GM19372 (cell line): ENCODE measurements around the gene HEXA.

Experiments
- ATAC-seq: cut with Tn5 transposase; IDR thresholded peaks from one replicate; pipeline ENCODE4 v1.9.1; 2021; ENCODE audit warnings: mild to moderate bottlenecking, low read depth, moderate library complexity; ENCODE audit not compliant: unreplicated experiment

HEXA gene

GRCh38 chr15:72323752-72324151, 52.1 kb downstream of the HEXA start:
- no peak for ATAC-seq

DNA sequence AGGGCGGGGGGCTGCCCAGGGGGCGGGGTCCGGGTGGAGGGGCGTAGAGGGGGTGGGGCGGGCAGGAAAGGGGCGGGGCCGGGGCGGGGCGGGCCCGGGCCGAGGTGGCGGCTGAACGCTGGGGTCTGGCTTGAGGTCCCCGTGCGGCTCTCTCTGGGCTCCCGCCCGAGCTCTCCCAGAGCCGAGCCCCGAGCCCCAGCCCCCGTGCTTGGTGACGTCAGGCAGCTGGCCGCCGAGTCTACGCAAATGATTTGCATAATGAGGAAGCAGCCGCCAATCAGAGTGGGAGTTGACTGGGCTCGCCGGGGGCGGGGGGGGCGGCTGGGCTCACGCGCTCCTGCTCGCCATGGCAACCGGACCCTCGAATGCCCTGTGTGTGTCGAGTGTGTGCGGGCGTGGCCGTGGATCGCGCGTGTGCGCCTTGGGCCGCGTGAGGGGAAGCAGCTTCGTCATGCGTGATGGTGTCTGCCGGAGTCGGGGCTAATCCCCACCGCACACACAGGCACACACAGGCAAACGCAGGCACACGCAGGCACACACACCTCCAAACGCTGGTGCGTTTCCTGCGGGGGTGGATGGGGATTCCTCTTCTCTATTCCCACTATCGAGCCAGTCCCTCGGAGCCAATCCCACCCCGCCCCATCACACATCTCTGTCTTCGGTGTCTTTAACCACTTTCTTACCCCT, 55.7 kb downstream of the HEXA start, which contains the start of gene CELF6:
Gene CELF6 (minus strand): TSS at position 173 of the 687 bp plus-strand sequence. CDS start 283 bp downstream, outside the sequence.
- peak; percentile 63 for ATAC-seq

DNA sequence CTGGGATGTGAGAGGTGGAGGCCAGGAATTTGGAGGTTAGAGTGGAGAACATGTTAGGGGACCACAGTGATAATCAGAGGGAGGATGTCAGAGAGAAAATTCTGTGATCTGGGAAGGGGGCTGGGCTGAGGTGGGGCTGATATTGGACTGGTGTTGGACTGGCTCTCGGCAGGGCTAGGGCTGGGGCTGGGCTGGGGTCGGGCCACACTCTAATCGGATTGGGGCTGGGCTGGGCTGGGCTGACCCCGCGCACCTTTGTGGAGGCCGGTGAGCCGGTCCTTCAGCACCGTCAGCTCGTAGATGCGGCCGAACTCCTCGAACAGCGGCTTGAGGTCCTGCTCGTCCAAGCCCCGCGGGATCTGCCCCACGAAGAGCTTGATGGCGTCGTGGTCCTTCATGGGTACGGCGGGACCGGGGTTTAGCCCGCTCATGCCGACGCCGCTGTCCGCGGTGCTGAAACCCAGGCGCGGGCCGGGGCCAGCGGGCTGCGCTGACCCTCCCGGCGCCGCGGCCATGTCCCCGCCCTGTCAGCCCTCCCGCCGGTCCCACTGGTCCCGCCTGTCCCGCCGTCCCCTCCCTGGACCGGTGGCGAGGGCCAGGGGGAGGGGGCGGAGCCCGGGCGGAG, 56.3 kb downstream of the HEXA start:
- ATAC-seq, result peak; percentile 25

- ATAC-seq, result no peak
Measured at GRCh38 chr15:72318408-72318942, 57.3 kb downstream of the HEXA start.

DNA sequence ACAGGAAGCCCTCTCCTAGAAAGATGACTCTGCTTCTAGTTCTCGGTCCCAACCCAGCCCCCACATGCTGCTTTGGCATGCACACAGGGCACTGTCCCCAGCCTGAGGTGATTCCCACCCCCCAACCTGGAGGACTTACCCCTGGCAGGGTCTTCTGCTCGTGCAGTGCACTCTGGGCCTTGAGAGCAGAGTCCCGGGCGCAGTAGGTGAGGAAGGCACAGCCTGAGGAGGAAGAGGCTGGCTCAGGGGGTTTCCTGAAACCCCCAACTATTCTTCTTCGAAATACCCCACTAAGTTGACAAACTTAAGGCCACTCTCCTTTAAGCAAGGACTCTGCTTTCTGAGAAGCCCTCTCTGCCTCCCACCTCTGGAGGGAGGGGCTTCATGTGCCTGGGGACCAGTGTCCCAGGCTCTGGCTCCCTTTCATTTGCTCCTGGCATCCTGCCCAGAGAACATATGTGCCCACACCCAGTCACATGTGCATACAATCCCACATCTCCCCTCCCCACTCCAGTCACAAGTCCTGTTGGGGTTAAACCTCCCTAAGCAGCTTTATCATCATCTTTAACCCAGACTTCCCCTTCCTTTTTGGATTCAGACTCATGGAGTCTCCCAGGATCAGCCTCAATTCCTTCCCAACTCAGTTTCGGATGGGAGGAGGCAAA, 60.0 kb downstream of the HEXA start:
- no peak for ATAC-seq

DNA sequence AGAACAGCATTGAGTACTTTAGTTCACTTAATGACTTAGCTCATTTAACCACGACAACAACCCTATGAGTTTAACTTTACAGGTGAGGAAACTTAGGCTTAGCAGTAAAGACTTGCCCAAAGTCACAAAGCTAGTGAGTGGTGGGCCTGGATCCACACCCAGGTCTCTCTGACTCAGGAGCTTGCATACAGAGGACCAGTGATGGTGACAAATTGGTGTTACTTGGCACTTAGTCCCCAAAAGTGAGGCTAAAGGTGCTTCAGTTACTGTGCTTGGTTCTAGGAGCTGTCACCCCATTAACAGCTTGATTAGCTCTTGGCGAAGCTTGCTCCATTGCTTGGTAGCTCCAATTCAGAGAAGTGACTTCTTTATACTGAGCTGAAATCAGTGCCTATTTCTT, 61.9 kb downstream of the HEXA start:
- no peak for ATAC-seq

- ATAC-seq, result no peak
Measured at GRCh38 chr15:72313448-72313840, 62.4 kb downstream of the HEXA start.

DNA sequence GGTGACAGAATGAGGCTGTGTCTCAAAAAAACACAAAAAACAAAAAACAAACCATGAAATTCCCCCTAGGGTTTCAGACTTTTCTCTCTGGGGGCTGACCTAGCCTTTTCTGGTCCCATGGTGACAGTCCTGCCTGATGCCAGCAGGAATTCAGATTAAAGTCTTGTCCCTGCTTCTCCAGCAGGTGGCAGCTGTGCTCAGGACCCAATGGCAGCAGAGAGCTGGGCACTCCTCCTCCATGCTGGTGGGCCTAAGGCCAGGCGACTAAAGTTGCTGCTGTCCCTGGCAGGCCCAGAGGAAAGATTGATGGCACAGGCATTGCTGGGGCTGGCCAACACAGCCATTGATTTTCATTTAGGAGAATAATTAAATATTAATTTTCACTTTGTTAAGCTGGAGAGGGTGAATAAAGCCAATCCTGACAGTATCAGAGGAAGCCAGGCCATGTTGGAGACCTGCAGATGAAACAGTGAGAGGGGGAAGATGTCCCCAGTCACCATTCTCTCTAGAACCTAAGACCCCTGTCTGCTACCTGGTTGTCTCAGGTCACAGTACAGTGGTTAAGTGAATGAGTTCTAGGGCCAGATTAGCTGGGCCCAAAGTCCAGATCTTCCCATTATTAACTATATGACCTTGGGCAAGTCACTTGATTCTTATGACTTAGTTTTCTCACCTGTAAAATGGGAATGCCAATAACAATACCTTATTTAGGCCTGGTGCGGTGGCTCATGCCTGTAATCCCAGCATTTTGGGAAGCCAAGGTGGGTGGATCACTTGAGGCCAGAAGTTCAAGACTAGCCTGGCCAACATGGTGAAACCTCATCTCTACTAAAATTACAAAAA, 63.0 kb downstream of the HEXA start:
- ATAC-seq, result no peak

DNA sequence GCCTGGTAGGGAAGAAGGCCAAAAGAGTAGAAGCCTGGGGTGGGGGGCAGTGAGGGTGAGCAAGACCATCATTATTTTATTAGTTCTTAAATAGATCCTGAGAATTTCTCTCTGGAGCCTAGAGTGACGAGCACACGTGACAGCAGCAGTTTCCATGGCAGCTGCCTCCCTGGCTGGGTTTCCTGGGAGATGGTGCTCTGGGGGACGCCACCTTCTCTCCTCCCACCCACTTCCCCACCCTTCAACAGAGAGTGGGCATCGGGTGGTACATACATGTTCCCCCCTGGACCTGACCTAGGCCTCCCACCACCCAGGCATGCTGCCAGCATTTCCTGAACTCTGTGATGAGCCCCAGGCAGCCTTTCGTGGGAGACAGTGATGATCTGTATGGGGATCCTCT, 68.8 kb downstream of the HEXA start:
- ATAC-seq, result no peak

DNA sequence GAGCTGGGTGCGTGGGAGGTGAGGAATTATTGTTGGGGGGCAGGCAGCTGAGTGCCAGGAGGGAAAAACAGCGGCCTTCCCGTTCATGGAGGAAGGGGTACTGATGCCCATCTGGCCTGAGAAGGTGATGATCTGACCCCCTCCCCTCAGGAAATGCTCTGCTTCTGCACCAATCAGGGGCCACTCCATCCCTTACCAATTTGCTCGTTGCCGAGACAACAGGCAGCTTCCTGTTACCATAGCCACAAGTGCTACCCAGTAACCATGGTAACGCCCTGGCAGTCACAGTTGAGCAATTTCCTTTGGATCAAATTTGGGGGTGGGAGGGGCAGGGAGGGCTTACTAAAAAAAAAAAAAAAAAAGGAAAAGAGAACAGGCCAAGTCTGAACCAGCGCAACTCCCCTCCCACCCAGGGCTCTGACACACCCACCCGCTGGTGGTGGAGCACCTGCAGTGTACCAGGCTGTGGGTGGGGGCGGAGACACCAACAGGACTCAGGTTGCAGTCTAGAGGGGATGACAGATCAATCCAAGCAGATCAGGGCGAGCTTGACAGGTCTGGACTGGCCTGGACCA, 69.5 kb downstream of the HEXA start:
- no peak for ATAC-seq

GRCh38 chr15:72304596-72304995, 71.2 kb downstream of the HEXA start:
- no peak for ATAC-seq

GRCh38 chr15:72302955-72303354, 72.9 kb downstream of the HEXA start:
- no peak for ATAC-seq
